Germinal center (tissue), 1 donor: ENCODE data around the gene MYOCOS.

Source experiments
- DNase-seq: peaks from one replicate; pipeline ENCODE4 v3.0.0; 2012; ENCODE audit warnings: mixed read lengths, low spot score

The MYOCOS gene

DNA sequence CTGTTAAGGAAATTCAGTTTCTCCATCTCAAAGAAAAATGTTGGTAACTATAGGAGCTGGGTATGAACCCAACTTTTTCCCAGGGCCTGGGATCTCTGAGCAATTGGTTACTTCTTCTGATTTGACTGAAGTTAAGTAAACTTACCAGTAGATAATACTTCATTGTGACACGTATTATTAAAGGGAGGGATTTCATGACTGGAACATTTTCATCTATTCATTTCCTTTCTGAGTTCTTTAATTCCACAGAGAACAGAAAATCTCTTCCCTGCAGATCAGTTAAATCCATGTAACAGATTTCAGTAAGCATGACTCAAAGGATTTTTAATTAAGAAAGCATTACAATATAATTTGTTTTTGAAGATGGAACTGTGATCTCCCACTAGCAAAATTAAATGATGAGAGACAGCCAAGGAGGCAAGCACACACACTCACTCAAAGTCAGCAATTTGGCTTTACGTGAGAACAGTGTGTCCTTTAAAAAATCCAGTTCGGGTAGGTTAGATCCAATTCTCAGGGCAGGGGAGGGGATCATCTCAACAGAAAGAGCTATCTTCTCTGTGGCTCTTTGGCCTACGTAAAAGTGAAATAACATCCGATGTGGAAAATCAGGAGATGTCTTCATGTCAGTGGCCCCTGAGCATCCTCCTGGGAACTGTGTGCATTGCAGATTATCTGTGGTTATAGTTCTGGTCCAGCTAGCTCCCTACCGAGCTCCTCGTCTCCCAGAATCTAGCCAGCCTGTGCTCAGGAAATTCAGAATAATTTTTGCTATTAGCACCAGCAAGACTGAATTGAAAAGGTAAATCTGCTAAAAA is 41.2 kb downstream of the MYOCOS start:
- no peak for DNase-seq

- no peak for DNase-seq
Observed at GRCh38 chr1:171663854-171664575, 42.0 kb downstream of the MYOCOS start.

DNA sequence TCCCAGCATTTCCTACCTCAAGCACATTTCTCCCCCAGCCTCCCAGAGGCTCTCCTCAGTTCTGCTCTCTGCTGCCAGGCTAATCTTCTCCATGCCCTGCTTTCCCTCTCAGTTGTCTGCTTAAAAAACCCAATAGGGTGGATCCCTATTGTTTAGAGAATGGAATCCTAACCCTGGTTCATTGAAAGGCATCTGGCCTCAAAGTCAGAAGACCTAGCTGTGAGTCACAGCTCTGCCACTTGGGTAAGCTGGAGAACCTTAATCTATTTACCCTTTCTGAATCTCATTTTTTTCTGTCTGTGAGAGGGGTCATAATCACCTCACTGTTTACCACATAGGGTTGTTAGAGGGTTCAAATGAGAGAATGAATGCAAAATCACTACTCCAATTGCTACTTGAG is 42.9 kb downstream of the MYOCOS start:
- no peak for DNase-seq

DNA sequence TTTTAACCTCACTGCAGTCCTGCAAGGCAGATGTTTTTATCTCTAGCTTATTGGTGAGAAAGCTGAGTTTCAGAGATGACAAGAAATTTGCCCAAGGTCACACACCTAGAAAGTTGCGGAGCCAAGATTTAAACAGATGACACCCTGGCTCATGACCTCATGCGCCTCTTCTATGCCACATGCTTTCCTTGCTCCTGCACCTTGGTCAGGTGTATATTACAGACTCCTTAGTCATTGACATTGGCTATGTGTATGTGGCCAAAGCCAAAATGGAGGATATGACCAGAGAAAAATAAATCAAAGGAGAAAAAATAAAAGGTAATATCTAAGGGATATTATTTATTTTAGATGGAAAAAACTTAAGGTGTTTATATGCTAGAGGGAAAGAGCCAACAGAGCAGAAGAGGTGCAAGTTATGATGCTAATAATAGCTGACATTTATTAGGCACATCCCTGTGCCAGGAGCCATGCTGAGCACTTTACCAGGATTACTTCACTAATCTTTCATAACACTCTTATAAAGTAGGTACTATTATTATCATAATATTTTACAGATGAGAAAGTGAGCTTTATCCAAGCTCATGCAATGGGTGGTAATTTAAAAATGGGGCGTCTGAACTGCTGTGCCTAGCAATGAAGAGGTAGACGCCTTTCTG is 44.2 kb downstream of the MYOCOS start:
- no peak for DNase-seq

GRCh38 chr1:171668372-171668771 is 46.3 kb downstream of the MYOCOS start:
- DNase-seq = no peak

- no peak for DNase-seq
Observed at GRCh38 chr1:171670739-171671138, 48.7 kb downstream of the MYOCOS start.

- no peak for DNase-seq
Observed at GRCh38 chr1:171674431-171675405, 52.7 kb downstream of the MYOCOS start.
